DND-41 (cell line): ENCODE measurements around the gene NPHP4.

ENCODE experiments used
- EZH2 ChIP-seq: IDR thresholded peaks from 3 replicates; pipeline ENCODE4 v1.6.1; 2012; ENCODE audit warnings: borderline replicate concordance, low read depth, mild to moderate bottlenecking, moderate library complexity, low read length, inconsistent platforms; ENCODE audit not compliant: severe bottlenecking
- TF ChIP-seq, protein P1 (sequence below): IDR thresholded peaks from 2 replicates; pipeline ENCODE4 v1.5.1; 2012; ENCODE audit warnings: borderline replicate concordance, low read length, moderate library complexity, mild to moderate bottlenecking; ENCODE audit not compliant: poor library complexity, severe bottlenecking; ENCODE audit errors: extremely low read depth

DNA sequence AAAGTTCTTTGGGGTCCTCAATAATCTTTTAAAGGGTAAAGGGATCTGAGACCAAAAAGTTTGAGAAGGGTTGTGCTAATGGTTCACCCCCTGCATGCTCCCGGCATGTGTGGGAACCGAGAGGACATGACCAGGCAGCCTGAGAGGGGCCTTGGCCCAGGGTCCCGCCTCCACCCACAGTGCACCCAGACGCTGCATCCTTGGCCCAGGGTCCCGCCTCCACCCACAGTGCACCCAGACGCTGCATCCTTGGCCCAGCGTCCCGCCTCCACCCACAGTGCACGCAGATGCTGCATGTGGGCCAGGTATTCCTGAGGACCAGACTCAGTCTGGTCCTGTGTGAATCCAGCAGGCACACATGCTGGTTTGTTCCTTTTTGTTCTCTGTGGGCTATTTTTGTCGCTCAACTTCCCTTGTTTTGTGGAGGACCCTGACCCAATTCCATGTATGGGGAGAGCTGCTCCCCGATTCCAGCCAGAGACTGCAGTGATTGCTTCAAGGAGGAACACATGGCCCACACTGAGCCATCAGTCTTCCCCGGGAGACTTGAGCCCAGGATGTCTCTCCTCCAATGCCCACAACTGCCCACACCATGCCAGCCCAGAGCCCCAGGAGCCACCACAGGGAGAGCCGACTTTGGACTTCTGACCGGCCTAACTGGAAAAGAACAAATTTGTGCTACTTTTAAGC, 3.5 kb downstream of the NPHP4 start:
- TF ChIP-seq, protein P1, sequence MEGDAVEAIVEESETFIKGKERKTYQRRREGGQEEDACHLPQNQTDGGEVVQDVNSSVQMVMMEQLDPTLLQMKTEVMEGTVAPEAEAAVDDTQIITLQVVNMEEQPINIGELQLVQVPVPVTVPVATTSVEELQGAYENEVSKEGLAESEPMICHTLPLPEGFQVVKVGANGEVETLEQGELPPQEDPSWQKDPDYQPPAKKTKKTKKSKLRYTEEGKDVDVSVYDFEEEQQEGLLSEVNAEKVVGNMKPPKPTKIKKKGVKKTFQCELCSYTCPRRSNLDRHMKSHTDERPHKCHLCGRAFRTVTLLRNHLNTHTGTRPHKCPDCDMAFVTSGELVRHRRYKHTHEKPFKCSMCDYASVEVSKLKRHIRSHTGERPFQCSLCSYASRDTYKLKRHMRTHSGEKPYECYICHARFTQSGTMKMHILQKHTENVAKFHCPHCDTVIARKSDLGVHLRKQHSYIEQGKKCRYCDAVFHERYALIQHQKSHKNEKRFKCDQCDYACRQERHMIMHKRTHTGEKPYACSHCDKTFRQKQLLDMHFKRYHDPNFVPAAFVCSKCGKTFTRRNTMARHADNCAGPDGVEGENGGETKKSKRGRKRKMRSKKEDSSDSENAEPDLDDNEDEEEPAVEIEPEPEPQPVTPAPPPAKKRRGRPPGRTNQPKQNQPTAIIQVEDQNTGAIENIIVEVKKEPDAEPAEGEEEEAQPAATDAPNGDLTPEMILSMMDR = no peak
- no peak for TF ChIP-seq EZH2
